ENCODE measurements around the gene CTNNAL1. TPM values are rescaled to one million over a fixed set of nuclear protein-coding genes. Genes with fewer than 3 reads are reported as not detected.
A peak's percentile ranks its signal among the peaks of the same experiment; 100 is the strongest.

CTNNAL1 gene
- total and polyA plus RNA-seq, 9 of the 15 experiments (the other 6 are each of a cell fraction or from before 2014, with no cell fraction given), result 23.2 to 78.0 (median 46.7) TPM

DNA sequence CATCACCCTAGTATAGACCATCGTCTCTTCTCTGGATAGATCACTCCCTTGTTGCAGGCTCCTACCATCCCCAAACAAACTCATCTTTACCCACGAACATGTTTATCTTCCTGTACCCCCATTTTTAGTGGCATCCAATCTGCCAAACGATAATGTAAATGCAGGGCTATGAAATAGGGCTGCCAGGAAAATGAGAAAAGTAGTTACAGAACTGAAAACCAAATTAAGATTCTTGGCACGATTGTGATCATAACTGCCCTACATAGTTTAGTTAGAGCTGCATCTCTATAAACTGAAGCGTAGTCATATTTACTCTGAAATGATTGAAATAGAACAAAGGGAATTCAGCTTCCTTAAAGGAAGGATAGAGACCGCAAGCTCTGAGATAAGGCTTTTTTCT, 53.0 kb downstream of the CTNNAL1 start (continued):
- TF ChIP-seq KAT8 (IDR thresholded peaks at IDR 0.05; ENCODE audit: low read depth), result no peak
- TF ChIP-seq MTA3 (IDR thresholded peaks at IDR 0.05; ENCODE audit: borderline replicate concordance), result no peak
- no peak for TF ChIP-seq NR1H2 (CRISPR knock-in tag; IDR thresholded peaks at IDR 0.05)
- TF ChIP-seq FOS (IDR thresholded peaks at IDR 0.05; ENCODE audit: extremely low read depth, insufficient read length), result no peak
- no peak for TF ChIP-seq PCBP2 (IDR thresholded peaks at IDR 0.05; ENCODE audit: low read depth, low read length, poor library complexity, severe bottlenecking)

DNA sequence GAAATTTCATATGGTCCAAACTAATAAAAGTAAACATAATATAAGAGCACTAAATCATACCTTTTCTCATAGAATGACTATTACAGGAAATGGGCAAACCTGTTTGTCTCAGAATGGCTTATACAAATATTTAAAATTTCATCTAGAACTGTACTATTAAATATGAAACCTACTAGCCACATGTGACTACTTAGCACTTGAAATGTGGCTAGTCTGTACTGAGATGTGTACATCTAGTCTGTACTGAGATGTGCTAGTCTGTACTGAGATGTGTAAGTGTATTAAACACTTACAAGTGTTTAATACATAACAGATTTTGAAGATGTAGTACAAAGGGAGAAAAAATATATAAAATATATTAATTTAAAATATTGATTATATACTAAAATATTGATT, 56.7 kb downstream of the CTNNAL1 start:
- no TSS peak for BruUV-seq (replicated peaks)
- no peaks in the 10 kb centered on the region for H4K20me1 ChIP-seq (replicated peaks; ENCODE audit: control insufficient read depth, insufficient read depth, low read length)
- no peak for TF ChIP-seq TEAD1 (CRISPR knock-in tag; IDR thresholded peaks at IDR 0.05)
- no peak for TF ChIP-seq SRSF9 (IDR thresholded peaks at IDR 0.05; ENCODE audit: borderline replicate concordance, low read depth, low read length)
- no peak for TF ChIP-seq CREB1 (IDR thresholded peaks at IDR 0.05)
- no peak for TF ChIP-seq CREB1 (CRISPR knock-in tag; IDR thresholded peaks at IDR 0.05)
- no peak for TF ChIP-seq CBX1 (IDR thresholded peaks at IDR 0.05; ENCODE audit: low read depth)
- TF ChIP-seq, protein P1, sequence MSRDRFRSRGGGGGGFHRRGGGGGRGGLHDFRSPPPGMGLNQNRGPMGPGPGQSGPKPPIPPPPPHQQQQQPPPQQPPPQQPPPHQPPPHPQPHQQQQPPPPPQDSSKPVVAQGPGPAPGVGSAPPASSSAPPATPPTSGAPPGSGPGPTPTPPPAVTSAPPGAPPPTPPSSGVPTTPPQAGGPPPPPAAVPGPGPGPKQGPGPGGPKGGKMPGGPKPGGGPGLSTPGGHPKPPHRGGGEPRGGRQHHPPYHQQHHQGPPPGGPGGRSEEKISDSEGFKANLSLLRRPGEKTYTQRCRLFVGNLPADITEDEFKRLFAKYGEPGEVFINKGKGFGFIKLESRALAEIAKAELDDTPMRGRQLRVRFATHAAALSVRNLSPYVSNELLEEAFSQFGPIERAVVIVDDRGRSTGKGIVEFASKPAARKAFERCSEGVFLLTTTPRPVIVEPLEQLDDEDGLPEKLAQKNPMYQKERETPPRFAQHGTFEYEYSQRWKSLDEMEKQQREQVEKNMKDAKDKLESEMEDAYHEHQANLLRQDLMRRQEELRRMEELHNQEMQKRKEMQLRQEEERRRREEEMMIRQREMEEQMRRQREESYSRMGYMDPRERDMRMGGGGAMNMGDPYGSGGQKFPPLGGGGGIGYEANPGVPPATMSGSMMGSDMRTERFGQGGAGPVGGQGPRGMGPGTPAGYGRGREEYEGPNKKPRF (IDR thresholded peaks at IDR 0.05; ENCODE audit: low read depth, low read length), result no peak
- TF ChIP-seq PCBP2 (IDR thresholded peaks at IDR 0.05; ENCODE audit: low read depth, low read length, poor library complexity, severe bottlenecking), result no peak
- no peak for TF ChIP-seq PRPF4 (IDR thresholded peaks at IDR 0.05; ENCODE audit: insufficient read depth, low read depth, low read length, poor library complexity, severe bottlenecking)
- TF ChIP-seq, protein P2, sequence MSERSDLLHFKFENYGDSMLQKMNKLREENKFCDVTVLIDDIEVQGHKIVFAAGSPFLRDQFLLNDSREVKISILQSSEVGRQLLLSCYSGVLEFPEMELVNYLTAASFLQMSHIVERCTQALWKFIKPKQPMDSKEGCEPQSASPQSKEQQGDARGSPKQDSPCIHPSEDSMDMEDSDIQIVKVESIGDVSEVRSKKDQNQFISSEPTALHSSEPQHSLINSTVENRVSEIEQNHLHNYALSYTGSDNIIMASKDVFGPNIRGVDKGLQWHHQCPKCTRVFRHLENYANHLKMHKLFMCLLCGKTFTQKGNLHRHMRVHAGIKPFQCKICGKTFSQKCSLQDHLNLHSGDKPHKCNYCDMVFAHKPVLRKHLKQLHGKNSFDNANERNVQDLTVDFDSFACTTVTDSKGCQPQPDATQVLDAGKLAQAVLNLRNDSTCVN (CRISPR knock-in tag; IDR thresholded peaks at IDR 0.05), result no peak
- TF ChIP-seq, protein P3, sequence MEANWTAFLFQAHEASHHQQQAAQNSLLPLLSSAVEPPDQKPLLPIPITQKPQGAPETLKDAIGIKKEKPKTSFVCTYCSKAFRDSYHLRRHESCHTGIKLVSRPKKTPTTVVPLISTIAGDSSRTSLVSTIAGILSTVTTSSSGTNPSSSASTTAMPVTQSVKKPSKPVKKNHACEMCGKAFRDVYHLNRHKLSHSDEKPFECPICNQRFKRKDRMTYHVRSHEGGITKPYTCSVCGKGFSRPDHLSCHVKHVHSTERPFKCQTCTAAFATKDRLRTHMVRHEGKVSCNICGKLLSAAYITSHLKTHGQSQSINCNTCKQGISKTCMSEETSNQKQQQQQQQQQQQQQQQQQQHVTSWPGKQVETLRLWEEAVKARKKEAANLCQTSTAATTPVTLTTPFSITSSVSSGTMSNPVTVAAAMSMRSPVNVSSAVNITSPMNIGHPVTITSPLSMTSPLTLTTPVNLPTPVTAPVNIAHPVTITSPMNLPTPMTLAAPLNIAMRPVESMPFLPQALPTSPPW (CRISPR knock-in tag; IDR thresholded peaks at IDR 0.05), result no peak
- TF ChIP-seq ZBTB8A (IDR thresholded peaks at IDR 0.05; ENCODE audit: partially characterized antibody), result no peak
- TF ChIP-seq, protein P4, sequence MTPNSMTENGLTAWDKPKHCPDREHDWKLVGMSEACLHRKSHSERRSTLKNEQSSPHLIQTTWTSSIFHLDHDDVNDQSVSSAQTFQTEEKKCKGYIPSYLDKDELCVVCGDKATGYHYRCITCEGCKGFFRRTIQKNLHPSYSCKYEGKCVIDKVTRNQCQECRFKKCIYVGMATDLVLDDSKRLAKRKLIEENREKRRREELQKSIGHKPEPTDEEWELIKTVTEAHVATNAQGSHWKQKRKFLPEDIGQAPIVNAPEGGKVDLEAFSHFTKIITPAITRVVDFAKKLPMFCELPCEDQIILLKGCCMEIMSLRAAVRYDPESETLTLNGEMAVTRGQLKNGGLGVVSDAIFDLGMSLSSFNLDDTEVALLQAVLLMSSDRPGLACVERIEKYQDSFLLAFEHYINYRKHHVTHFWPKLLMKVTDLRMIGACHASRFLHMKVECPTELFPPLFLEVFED (CRISPR knock-in tag; conservative IDR thresholded peaks at IDR 0.05), result no peak

More for the DNA sequence above, 56.7 kb downstream of the CTNNAL1 start:
- H2AFZ ChIP-seq (ENCODE audit: low read depth, low read length), result no peak overlapping the region
- H3K9ac ChIP-seq (ENCODE audit: insufficient read depth in 1 of 2, low read depth in 2 of 2, low read length in 2 of 2), result no peak overlapping the region
- peaks cover 11% of the 10 kb centered on the region for H3K36me3 ChIP-seq (ENCODE audit: control insufficient read depth, insufficient read depth, low read length)
- no peak overlapping the region for H3K27ac ChIP-seq (ENCODE audit: extremely low read depth, low read depth, low read length)
- ChIA-PET POLR2A (interaction anchor here (1.1 kb wide), 1 partner anchor 15 kb away, joined by 3 read pairs; no protein-coding TSS in a partner anchor), CTCF (ENCODE audit: low intra/inter-chr PET ratio) (no interaction called here)
- H3K4me2 ChIP-seq (ENCODE audit: insufficient read depth, low read length), result no peak overlapping the region
- H3K79me2 ChIP-seq (ENCODE audit: control insufficient read depth, insufficient read depth, low read length), result no peaks in the 10 kb centered on the region
- H3K9me3 ChIP-seq (replicated peaks; ENCODE audit: control insufficient read depth, insufficient read depth, low read depth, low read length), result no peaks in the 10 kb centered on the region
- DNase-seq (ENCODE audit: extremely low read depth in 1 of 4, low spot score in 3 of 4) (no peak), ATAC-seq (0 out of 3 replicates have a peak, but pooled peaks have one; percentile 47), FAIRE-seq (no peak)
- H3K4me1 ChIP-seq (replicated peaks in 1 of 2; ENCODE audit: control insufficient read depth in 2 of 2, insufficient read depth in 2 of 2, low read length in 2 of 2), result peaks cover 0 to 5% of the 10 kb centered on the region in 2 experiments; a peak in 3 of 5 replicates
- H3K4me3 ChIP-seq, result no peak overlapping the region
- intact Hi-C loops (cut with micrococcal nuclease), result no loop called here
- no peaks in the 10 kb centered on the region for H3K27me3 ChIP-seq (ENCODE audit: control insufficient read depth in 2 of 2, insufficient read depth in 2 of 2, low read length in 2 of 2)
- in situ Hi-C loops (cut with MboI), result no loop called here
- H3K9me1 ChIP-seq (ENCODE audit: control insufficient read depth, insufficient read depth, low read length), result no peaks in the 10 kb centered on the region
